Hepatocyte (in vitro differentiated cells): ENCODE measurements around the gene GJB6.

Experiments used
- CTCF ChIP-seq: fragments of 200-600 bp; sonication (generic); IDR thresholded peaks from 2 replicates; pipeline ENCODE4 v1.5.1; 2016; ENCODE audit warnings: antibody characterized with exemption, mild to moderate bottlenecking; ENCODE audit not compliant: poor library complexity
- EZH2 ChIP-seq: fragments of 200-600 bp; sonication (generic); IDR thresholded peaks from 2 replicates; pipeline ENCODE4 v1.6.1; 2016; ENCODE audit warnings: antibody characterized with exemption, mild to moderate bottlenecking, borderline replicate concordance

- TF ChIP-seq CTCF (no peak), EZH2 (no peak)
These were observed 26.3 kb upstream of the GJB6 start for GRCh38 chr13:20258208-20258962.
